Measurements from ENCODE around the gene EIF4E2.

EIF4E2 gene

GRCh38 chr2:232533944-232534710 lies 16.4 kb upstream of the EIF4E2 start:
- TF ChIP-seq, protein P1, sequence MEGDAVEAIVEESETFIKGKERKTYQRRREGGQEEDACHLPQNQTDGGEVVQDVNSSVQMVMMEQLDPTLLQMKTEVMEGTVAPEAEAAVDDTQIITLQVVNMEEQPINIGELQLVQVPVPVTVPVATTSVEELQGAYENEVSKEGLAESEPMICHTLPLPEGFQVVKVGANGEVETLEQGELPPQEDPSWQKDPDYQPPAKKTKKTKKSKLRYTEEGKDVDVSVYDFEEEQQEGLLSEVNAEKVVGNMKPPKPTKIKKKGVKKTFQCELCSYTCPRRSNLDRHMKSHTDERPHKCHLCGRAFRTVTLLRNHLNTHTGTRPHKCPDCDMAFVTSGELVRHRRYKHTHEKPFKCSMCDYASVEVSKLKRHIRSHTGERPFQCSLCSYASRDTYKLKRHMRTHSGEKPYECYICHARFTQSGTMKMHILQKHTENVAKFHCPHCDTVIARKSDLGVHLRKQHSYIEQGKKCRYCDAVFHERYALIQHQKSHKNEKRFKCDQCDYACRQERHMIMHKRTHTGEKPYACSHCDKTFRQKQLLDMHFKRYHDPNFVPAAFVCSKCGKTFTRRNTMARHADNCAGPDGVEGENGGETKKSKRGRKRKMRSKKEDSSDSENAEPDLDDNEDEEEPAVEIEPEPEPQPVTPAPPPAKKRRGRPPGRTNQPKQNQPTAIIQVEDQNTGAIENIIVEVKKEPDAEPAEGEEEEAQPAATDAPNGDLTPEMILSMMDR (IDR thresholded peaks at IDR 0.05; ENCODE audit: insufficient read depth, low read length, missing control alignments): no peak
- no peak for DNase-seq (ENCODE audit: low read depth, low spot score)
- POLR2A ChIA-PET: no interaction called here
- CTCF ChIA-PET: interaction anchor here (1.8 to 4.0 kb wide), 2 partner anchors 13 to 681 kb away, joined by 5 to 21 read pairs; no protein-coding TSS in a partner anchor
- H3K4me3 ChIP-seq (ENCODE audit: low read depth, low read length): no peak overlapping the region

- ChIA-PET CTCF (no interaction called here), POLR2A (no interaction called here)
- no peak for DNase-seq (ENCODE audit: low read depth, low spot score)
- no peak overlapping the region for H3K4me3 ChIP-seq (ENCODE audit: low read depth, low read length)
- TF ChIP-seq, protein P1 (IDR thresholded peaks at IDR 0.05; ENCODE audit: insufficient read depth, low read length, missing control alignments): no peak
Observed at GRCh38 chr2:232534940-232535651, 15.4 kb upstream of the EIF4E2 start.

DNA sequence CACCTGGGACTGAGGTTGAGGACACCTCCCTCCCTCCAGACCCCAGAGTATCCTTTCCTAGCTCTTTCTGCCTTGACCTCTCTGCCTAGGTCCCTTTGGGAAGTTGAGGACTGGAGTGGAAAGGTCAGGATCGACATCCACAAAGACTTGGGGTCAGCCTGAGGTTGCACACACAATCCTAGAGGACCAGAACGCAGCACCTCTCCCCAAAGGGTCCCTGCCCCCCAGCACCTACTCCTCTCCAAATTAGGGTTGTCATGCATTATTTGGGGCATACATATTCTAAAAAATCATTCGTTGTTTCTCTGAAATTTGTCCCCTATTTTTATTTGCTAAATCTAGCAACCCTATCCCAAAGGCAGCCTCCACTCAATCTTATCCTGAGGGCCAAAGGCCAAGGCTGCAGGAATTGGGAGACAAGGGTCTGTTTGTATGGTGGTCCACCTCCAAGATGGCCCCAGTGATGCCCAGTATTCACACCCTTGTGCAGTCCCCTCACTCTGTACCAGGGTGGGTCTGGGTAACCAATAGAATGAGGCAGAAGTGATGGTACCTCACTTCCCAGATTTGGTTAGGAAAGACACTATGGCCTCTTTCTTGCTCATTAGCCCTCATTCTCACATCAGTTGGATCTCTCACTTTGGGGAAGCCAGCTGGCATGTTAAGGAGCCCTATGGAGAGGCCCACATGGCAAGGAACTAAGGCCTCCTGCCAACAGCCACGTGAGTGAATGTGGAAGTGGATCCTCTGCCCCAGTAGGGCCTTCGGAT lies 14.5 kb upstream of the EIF4E2 start:
- TF ChIP-seq, protein P1 (IDR thresholded peaks at IDR 0.05; ENCODE audit: insufficient read depth, low read length, missing control alignments): no peak
- POLR2A ChIA-PET: no interaction called here
- CTCF ChIA-PET: interaction anchor here (2.1 kb wide), 1 partner anchor 15 kb away, joined by 7 read pairs; the partner anchor contains the start of gene PRSS56
- DNase-seq (ENCODE audit: low read depth, low spot score): no peak
- no peak overlapping the region for H3K4me3 ChIP-seq (ENCODE audit: low read depth, low read length)

DNA sequence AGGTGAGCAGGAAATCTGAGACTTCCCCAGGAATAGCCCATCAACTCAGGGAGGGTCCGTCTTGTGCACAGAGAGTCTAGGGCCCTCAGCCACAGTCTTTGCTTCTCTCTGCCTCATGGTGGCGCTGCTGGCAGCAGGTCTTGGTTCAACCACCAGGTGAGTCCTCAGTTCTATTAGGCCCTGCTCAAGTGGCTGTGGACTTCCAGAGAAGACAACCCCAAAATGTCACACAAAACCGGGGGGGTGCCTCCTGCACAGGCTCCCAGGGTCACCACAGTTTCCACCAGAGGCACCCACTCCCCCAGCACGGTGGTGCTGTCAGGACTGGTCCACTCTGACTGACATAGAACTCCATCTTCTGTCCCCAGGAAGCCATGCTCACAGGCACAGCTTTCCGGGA lies 13.4 kb upstream of the EIF4E2 start:
- ChIA-PET POLR2A (interaction anchor here (1.0 kb wide), 1 partner anchor 13 kb away, joined by 6 read pairs; the partner anchor contains the start of genes EIF4E2 and TIGD1), CTCF (interaction anchor here (2.1 kb wide), 1 partner anchor 16 kb away, joined by 7 read pairs; the partner anchor contains the start of gene PRSS56)
- TF ChIP-seq, protein P1 (IDR thresholded peaks at IDR 0.05; ENCODE audit: insufficient read depth, low read length, missing control alignments): peak; percentile 8
- DNase-seq (ENCODE audit: low read depth, low spot score): no peak
- no peak overlapping the region for H3K4me3 ChIP-seq (ENCODE audit: low read depth, low read length)

DNA sequence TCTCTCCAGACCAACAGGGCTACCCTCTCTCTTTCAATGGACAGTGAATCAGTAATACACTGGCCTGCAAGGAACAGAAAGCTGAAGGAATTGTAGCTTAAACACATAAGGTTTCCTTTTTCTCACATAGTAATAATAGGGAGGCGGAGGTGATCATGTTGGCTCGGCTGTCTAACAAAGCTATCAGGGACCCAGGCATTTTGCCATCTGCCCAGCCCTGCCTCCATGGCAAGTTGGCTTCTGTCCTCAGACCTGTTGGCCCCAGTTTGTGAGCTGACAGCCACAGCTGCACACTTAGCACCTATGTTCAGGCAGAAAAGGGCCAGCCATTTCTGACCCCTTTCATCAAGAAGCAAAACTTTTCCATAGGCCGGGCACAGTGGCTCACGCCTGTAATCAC lies 13.0 kb upstream of the EIF4E2 start:
- no peak for DNase-seq (ENCODE audit: low read depth, low spot score)
- no peak overlapping the region for H3K4me3 ChIP-seq (ENCODE audit: low read depth, low read length)
- TF ChIP-seq, protein P1 (IDR thresholded peaks at IDR 0.05; ENCODE audit: insufficient read depth, low read length, missing control alignments): no peak
- POLR2A ChIA-PET: interaction anchor here (1.0 kb wide), 1 partner anchor 13 kb away, joined by 6 read pairs; the partner anchor contains the start of genes EIF4E2 and TIGD1
- CTCF ChIA-PET: interaction anchor here (2.1 to 2.2 kb wide), 2 partner anchors 14 to 16 kb away, joined by 7 to 8 read pairs; partner anchors contain the start of gene PRSS56

All from AG04449 (cell line).